ENCODE results near the gene DLG5. TPM values are rescaled to one million over a fixed set of nuclear protein-coding genes. Genes with fewer than 3 reads are reported as not detected.

Gene DLG5
- total RNA-seq, 4 donors from 2014 or later, result 28.6 to 51.2 (median 40.3) TPM

DNA sequence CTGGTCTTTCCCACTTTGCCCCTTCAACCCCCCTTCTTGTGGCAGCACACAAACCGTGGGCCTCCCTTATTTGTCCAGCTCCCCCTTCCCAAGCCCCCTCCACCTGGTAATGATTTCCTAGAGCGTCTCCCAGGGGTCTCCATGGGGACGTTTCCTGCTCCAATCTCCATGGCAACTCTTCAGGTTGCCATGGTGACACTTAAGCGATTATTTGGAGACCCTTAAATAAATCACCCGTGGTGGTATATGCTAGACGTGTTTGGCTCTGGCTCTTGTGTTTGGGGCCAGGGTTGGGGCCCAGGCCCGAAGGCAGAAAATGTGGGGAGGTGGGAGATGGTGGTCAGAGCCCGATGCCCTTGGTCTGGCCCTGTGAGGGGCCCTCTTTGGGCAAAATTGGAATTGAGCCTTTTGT lies 41.1 kb upstream of the DLG5 start:
- Histone ChIP-seq H3K27me3 (no peaks in the 10 kb centered on the region), H3K4me3 (no peak overlapping the region), H3K36me3 (no peaks in the 10 kb centered on the region), H3K9me3 (no peaks in the 10 kb centered on the region), H3K4me1 (peaks cover 13 to 22% of the 10 kb centered on the region in 2 donors), H3K27ac (no peak overlapping the region)
- no peak for TF ChIP-seq POLR2A (IDR thresholded peaks at IDR 0.05)
- TF ChIP-seq, protein P1, sequence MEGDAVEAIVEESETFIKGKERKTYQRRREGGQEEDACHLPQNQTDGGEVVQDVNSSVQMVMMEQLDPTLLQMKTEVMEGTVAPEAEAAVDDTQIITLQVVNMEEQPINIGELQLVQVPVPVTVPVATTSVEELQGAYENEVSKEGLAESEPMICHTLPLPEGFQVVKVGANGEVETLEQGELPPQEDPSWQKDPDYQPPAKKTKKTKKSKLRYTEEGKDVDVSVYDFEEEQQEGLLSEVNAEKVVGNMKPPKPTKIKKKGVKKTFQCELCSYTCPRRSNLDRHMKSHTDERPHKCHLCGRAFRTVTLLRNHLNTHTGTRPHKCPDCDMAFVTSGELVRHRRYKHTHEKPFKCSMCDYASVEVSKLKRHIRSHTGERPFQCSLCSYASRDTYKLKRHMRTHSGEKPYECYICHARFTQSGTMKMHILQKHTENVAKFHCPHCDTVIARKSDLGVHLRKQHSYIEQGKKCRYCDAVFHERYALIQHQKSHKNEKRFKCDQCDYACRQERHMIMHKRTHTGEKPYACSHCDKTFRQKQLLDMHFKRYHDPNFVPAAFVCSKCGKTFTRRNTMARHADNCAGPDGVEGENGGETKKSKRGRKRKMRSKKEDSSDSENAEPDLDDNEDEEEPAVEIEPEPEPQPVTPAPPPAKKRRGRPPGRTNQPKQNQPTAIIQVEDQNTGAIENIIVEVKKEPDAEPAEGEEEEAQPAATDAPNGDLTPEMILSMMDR (IDR thresholded peaks at IDR 0.05 in 4 of 5, conservative IDR thresholded peaks at IDR 0.05 in 1 of 5), result no peak
- ATAC-seq (no peak), DNase-seq (no peak)
- intact Hi-C loops (cut with DNase I; ENCODE audit: low total_unique reads), result no loop called here
- in situ Hi-C loops (cut with MboI; ENCODE audit: low sequenced_read_pairs in 4 of 4), result no loop called here

GRCh38 chr10:77965294-77965693 lies 38.7 kb upstream of the DLG5 start:
- intact Hi-C loops (cut with DNase I; ENCODE audit: low total_unique reads), result no loop called here
- in situ Hi-C loops (cut with MboI; ENCODE audit: low sequenced_read_pairs in 4 of 4), result no loop called here

GRCh38 chr10:77964811-77965210 lies 38.3 kb upstream of the DLG5 start:
- intact Hi-C loops (cut with DNase I; ENCODE audit: low total_unique reads), result no loop called here
- no peaks in the 10 kb centered on the region for H3K4me1 ChIP-seq
- TF ChIP-seq POLR2A (IDR thresholded peaks at IDR 0.05), result no peak
- TF ChIP-seq, protein P1 (IDR thresholded peaks at IDR 0.05 in 4 of 5, conservative IDR thresholded peaks at IDR 0.05 in 1 of 5), result no peak
- no peaks in the 10 kb centered on the region for H3K36me3 ChIP-seq
- no peak overlapping the region for H3K4me3 ChIP-seq
- no peak for DNase-seq
- ATAC-seq, result no peak
- no peaks in the 10 kb centered on the region for H3K9me3 ChIP-seq
- in situ Hi-C loops (cut with MboI; ENCODE audit: low sequenced_read_pairs in 4 of 4), result no loop called here
- H3K27ac ChIP-seq, result no peak overlapping the region
- H3K27me3 ChIP-seq, result no peaks in the 10 kb centered on the region

More at GRCh38 chr10:77965294-77965693, 38.7 kb upstream of the DLG5 start:
- Histone ChIP-seq H3K4me3 (no peak overlapping the region), H3K27ac (no peak overlapping the region), H3K4me1 (no peaks in the 10 kb centered on the region), H3K36me3 (no peaks in the 10 kb centered on the region), H3K27me3 (no peaks in the 10 kb centered on the region), H3K9me3 (no peaks in the 10 kb centered on the region)
- DNase-seq (no peak), ATAC-seq (no peak)
- TF ChIP-seq, protein P1 (IDR thresholded peaks at IDR 0.05 in 4 of 5, conservative IDR thresholded peaks at IDR 0.05 in 1 of 5), result no peak
- no peak for TF ChIP-seq POLR2A (IDR thresholded peaks at IDR 0.05)

DNA sequence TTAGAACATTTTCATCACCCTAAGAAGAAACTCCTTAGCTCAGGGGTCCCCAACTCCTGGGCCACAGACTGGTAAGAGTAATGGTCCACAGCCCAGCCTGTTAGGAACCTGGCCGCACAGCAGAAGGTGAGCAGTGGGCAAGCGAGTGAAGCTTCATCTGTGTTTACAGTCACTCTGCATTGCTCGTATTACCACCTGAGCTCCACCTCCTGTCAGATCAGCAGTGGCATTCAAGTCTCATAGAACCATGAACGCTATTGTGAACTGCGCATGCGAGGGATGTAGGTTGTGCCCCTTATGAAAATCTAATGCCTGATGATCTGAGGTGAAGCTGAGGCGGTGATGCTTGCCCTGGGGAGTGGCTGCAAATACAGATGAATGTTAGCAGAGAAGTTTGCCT lies 37.3 kb upstream of the DLG5 start:
- no peak for ATAC-seq
- no peaks in the 10 kb centered on the region for H3K9me3 ChIP-seq
- no peaks in the 10 kb centered on the region for H3K36me3 ChIP-seq
- no peak for DNase-seq
- no peak overlapping the region for H3K27ac ChIP-seq
- no peaks in the 10 kb centered on the region for H3K27me3 ChIP-seq
- intact Hi-C loops (cut with DNase I; ENCODE audit: low total_unique reads), result no loop called here
- in situ Hi-C loops (cut with MboI; ENCODE audit: low sequenced_read_pairs in 4 of 4), result no loop called here
- H3K4me3 ChIP-seq, result no peak overlapping the region
- no peak for TF ChIP-seq POLR2A (IDR thresholded peaks at IDR 0.05)
- TF ChIP-seq, protein P1 (IDR thresholded peaks at IDR 0.05 in 4 of 5, conservative IDR thresholded peaks at IDR 0.05 in 1 of 5), result no peak
- H3K4me1 ChIP-seq, result no peaks in the 10 kb centered on the region

Data from gastrocnemius medialis (tissue), 4 donors.